ENCODE data around the gene SMIM34.

SMIM34 gene

DNA sequence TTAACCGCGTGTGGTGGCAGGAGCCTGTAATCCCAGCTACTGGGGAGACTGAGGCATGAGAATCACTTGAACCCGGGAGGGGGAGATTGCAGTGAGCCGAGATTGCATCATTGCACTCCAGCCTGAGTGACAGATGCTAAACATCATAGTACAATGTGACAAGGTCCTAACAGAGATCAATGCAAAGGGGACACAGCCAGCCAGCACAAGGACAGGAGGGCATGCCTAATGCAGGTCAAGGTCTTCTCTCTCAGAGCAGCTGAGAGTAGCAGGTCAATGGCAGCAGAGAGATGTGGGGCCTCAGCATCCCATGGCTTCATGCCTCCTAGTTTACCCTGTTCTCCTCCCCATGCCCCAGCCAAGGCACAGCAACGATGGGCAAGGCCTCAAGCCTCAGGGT, 51.4 kb downstream of the SMIM34 start:
- DNase-seq (ENCODE audit: low spot score) = peak; percentile 25

DNA sequence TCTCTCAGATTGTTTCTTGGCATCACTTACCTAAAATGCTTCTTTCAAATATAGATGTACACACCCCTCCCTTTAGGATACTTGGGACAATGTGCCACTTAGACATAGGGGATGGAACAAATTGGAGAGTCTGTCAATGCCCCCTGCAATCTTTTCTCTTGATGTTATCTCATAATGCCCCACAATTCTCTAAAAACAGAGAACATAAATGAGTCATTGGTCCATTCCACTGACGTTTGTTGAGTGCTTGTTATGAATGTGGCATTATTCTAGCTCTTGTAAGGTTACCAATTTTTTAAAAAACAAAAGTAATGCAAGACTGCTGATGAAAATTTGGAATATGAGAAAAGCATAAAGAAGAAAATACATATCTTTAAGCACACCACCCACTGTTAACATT, 54.0 kb downstream of the SMIM34 start:
- DNase-seq (ENCODE audit: low spot score) = no peak
